ENCODE measurements around the gene HRH3.

HRH3 gene

GRCh38 chr20:62266340-62266739 is 46.3 kb upstream of the HRH3 start:
- Histone ChIP-seq H3K9me2 (replicated peaks; ENCODE audit: insufficient read depth, low read length) (no peaks in the 10 kb centered on the region), H3K4me2 (ENCODE audit: low read depth, low read length, poor library complexity, severe bottlenecking) (no peak overlapping the region)

GRCh38 chr20:62265365-62265764 is 45.3 kb upstream of the HRH3 start:
- no peaks in the 10 kb centered on the region for H3K9me2 ChIP-seq (replicated peaks; ENCODE audit: insufficient read depth, low read length)
- H2AFZ ChIP-seq (ENCODE audit: low read depth, low read length, severe bottlenecking) = no peak overlapping the region
- 0 out of 2 replicates have a peak, but pooled peaks cover 3% of the 10 kb centered on the region for H3K36me3 ChIP-seq (ENCODE audit: low read length)
- no peak overlapping the region for H3K9ac ChIP-seq (ENCODE audit: low read length)
- H3K9me3 ChIP-seq (ENCODE audit: insufficient read depth, low read length) = no peaks in the 10 kb centered on the region
- no peaks in the 10 kb centered on the region for H3K79me2 ChIP-seq (ENCODE audit: insufficient read depth, low read length)
- H3K27ac ChIP-seq (ENCODE audit: low read depth, low read length) = no peak overlapping the region
- no peaks in the 10 kb centered on the region for H3F3A ChIP-seq (ENCODE audit: insufficient read depth)
- H3K4me2 ChIP-seq (ENCODE audit: low read depth, low read length, poor library complexity, severe bottlenecking) = no peak overlapping the region
- no peak for TF ChIP-seq EZH2phosphoT487 (conservative IDR thresholded peaks at IDR 0.05; ENCODE audit: low read length)
- TF ChIP-seq CTCF (IDR thresholded peaks at IDR 0.05; ENCODE audit: insufficient read depth, low read length, poor library complexity, severe bottlenecking) = no peak
- no peaks in the 10 kb centered on the region for H4K20me1 ChIP-seq (ENCODE audit: low read depth, low read length)
- H3K27me3 ChIP-seq (ENCODE audit: low read length) = no peaks in the 10 kb centered on the region
- no peak overlapping the region for H3K4me3 ChIP-seq (ENCODE audit: insufficient read depth, low read length, poor library complexity, severe bottlenecking)

More at GRCh38 chr20:62266340-62266739, 46.3 kb upstream of the HRH3 start:
- Histone ChIP-seq H3K9ac (ENCODE audit: low read length) (no peak overlapping the region), H3K27me3 (ENCODE audit: low read length) (no peaks in the 10 kb centered on the region), H3K27ac (ENCODE audit: low read depth, low read length) (no peak overlapping the region), H2AFZ (ENCODE audit: low read depth, low read length, severe bottlenecking) (no peak overlapping the region), H3K36me3 (ENCODE audit: low read length) (0 out of 2 replicates have a peak, but pooled peaks cover 3% of the 10 kb centered on the region), H3F3A (ENCODE audit: insufficient read depth) (no peaks in the 10 kb centered on the region), H3K79me2 (ENCODE audit: insufficient read depth, low read length) (no peaks in the 10 kb centered on the region), H4K20me1 (ENCODE audit: low read depth, low read length) (no peaks in the 10 kb centered on the region), H3K4me3 (ENCODE audit: insufficient read depth, low read length, poor library complexity, severe bottlenecking) (no peak overlapping the region), H3K9me3 (ENCODE audit: insufficient read depth, low read length) (no peaks in the 10 kb centered on the region)
- no peak for TF ChIP-seq CTCF (IDR thresholded peaks at IDR 0.05; ENCODE audit: insufficient read depth, low read length, poor library complexity, severe bottlenecking)

- H3K9me3 ChIP-seq (ENCODE audit: insufficient read depth, low read length) = no peaks in the 10 kb centered on the region
- H3K36me3 ChIP-seq (ENCODE audit: low read length) = 0 out of 2 replicates have a peak, but pooled peaks cover 3% of the 10 kb centered on the region
Measured at GRCh38 chr20:62263396-62263795, 43.3 kb upstream of the HRH3 start.

More at GRCh38 chr20:62263396-62263795, 43.3 kb upstream of the HRH3 start:
- H3K79me2 ChIP-seq (ENCODE audit: insufficient read depth, low read length) = no peaks in the 10 kb centered on the region
- H2AFZ ChIP-seq (ENCODE audit: low read depth, low read length, severe bottlenecking) = no peak overlapping the region
- no peaks in the 10 kb centered on the region for H4K20me1 ChIP-seq (ENCODE audit: low read depth, low read length)
- TF ChIP-seq CTCF (IDR thresholded peaks at IDR 0.05; ENCODE audit: insufficient read depth, low read length, poor library complexity, severe bottlenecking) (no peak), EZH2phosphoT487 (conservative IDR thresholded peaks at IDR 0.05; ENCODE audit: low read length) (no peak)
- H3K4me3 ChIP-seq (ENCODE audit: insufficient read depth, low read length, poor library complexity, severe bottlenecking) = no peak overlapping the region
- no peak overlapping the region for H3K27ac ChIP-seq (ENCODE audit: low read depth, low read length)
- H3K9me2 ChIP-seq (replicated peaks; ENCODE audit: insufficient read depth, low read length) = no peaks in the 10 kb centered on the region
- H3F3A ChIP-seq (ENCODE audit: insufficient read depth) = no peaks in the 10 kb centered on the region
- no peaks in the 10 kb centered on the region for H3K27me3 ChIP-seq (ENCODE audit: low read length)
- no peak overlapping the region for H3K4me2 ChIP-seq (ENCODE audit: low read depth, low read length, poor library complexity, severe bottlenecking)
- no peak overlapping the region for H3K9ac ChIP-seq (ENCODE audit: low read length)

Data from SU-DHL-6 (cell line).